Measurements from ENCODE around the gene TNFSF15. TPM values are rescaled to one million over a fixed set of nuclear protein-coding genes. Genes with fewer than 3 reads are reported as not detected.
A peak's percentile ranks its signal among the peaks of the same experiment; 100 is the strongest.

The TNFSF15 gene
- total RNA-seq, 4 donors from 2014 or later = 1.4 to 2.3 (median 1.5) TPM

DNA sequence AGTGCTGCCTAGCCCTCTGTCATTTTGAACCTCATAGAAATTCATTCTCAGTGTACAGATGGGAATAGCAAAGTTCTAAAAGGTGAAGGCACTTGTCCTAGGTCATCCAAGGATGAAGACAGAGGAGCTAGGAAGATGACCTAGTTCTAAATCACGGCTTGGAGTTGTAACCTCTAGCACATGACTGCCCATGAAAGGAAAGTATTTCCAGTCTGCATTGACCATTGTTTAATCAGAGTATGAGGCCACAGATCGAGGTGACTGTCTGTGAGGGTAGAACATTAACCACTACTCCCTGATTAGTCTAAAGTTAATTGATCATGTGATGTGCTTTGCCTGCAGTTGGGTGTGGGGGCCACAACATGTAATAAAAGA, 674 bp upstream of the TNFSF15 start:
- Histone ChIP-seq H3K27me3 (no peaks in the 10 kb centered on the region), H3K9me3 (no peaks in the 10 kb centered on the region), H3K4me3 (no peak overlapping the region), H3K36me3 (no peaks in the 10 kb centered on the region), H3K27ac (peak overlapping the region; percentile 56 to 81 (median 79)), H3K4me1 (peaks cover 19 to 40% (median 27%) of the 10 kb centered on the region in 3 donors)
- WGBS, 2 donors = 25 to 38% methylated on average over 2 of the region's 2 CpGs
- TF ChIP-seq CTCF (IDR thresholded peaks at IDR 0.05) (no peak), POLR2A (IDR thresholded peaks at IDR 0.05) (no peak)
- no peak for DNase-seq
- intact Hi-C loops (cut with DNase I) = no loop called here

GRCh38 chr9:114804505-114804904, 1.3 kb downstream of the TNFSF15 start:
- WGBS, 2 donors = 27 to 35% methylated on average over 5 of the region's 5 CpGs
- DNase-seq = no peak
- TF ChIP-seq POLR2A (IDR thresholded peaks at IDR 0.05) = no peak
- no peak for TF ChIP-seq CTCF (IDR thresholded peaks at IDR 0.05)
- Histone ChIP-seq H3K4me1 (peaks cover 19 to 47% (median 27%) of the 10 kb centered on the region in 3 donors), H3K9me3 (no peaks in the 10 kb centered on the region), H3K27ac (peak overlapping the region in 2 of 4 donors; percentile 80 to 81), H3K36me3 (no peaks in the 10 kb centered on the region), H3K4me3 (peak overlapping the region in 1 of 4 donors; percentile 27), H3K27me3 (no peaks in the 10 kb centered on the region)
- intact Hi-C loops (cut with DNase I) = no loop called here

GRCh38 chr9:114803479-114804265, 2.2 kb downstream of the TNFSF15 start:
- intact Hi-C loops (cut with DNase I) = no loop called here
- Histone ChIP-seq H3K27me3 (no peaks in the 10 kb centered on the region), H3K36me3 (no peaks in the 10 kb centered on the region), H3K27ac (peak overlapping the region in 1 of 4 donors; percentile 80), H3K4me3 (no peak overlapping the region), H3K9me3 (no peaks in the 10 kb centered on the region), H3K4me1 (peaks cover 19 to 55% (median 33%) of the 10 kb centered on the region in 3 donors)
- no peak for TF ChIP-seq POLR2A (IDR thresholded peaks at IDR 0.05)
- WGBS, 2 donors = 75 to 76% methylated on average over 1 of the region's 1 CpG
- DNase-seq = no peak

DNA sequence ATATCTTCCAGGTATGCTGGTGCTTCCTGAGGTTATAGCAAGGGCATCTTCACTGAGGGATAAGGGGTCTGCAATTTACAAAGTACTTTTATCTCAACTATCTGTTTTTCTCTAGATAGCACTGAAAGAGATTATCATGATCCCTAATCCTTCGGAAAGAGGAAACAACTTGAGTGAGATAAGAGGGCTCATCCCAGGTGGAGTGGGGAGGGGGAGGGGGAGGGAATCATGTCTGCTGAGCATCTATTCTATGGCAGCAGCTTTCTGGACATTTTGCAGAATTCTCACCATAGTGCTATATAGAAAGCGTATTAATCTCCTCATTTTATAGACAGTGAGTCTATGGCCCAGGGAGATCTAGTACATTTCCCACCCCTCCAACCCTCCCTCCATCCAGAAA, 5.9 kb downstream of the TNFSF15 start:
- no peak for DNase-seq
- WGBS, 2 donors = 73 to 91% methylated on average over 2 of the region's 2 CpGs
- intact Hi-C loops (cut with DNase I) = no loop called here
- Histone ChIP-seq H3K27ac (no peak overlapping the region), H3K27me3 (no peaks in the 10 kb centered on the region), H3K9me3 (no peaks in the 10 kb centered on the region), H3K4me1 (peaks cover 10 to 34% (median 20%) of the 10 kb centered on the region in 3 donors), H3K4me3 (no peak overlapping the region), H3K36me3 (no peaks in the 10 kb centered on the region)
- TF ChIP-seq POLR2A (IDR thresholded peaks at IDR 0.05) = no peak
- TF ChIP-seq CTCF (IDR thresholded peaks at IDR 0.05) = no peak

DNA sequence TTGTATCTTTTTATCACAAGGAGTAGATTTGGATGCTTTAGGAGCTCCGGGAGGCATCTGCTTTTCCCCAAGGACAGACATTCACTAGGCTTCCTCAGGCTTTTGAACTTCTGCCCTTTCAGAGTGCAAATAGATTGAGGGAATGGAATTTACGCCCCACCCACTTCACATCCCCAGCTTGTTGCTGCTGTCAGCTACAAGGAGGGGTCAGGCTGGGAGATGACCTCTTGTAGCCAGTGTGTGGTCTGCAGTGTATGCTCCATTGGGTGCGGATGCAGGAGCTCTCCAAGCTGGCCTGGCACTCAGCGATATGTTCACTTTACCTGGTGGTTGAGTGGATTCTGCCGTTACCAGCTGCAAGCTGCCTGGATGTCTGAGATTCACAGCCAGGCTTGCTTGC, 6.4 kb downstream of the TNFSF15 start:
- Histone ChIP-seq H3K4me1 (peaks cover 5 to 30% (median 15%) of the 10 kb centered on the region in 3 donors), H3K9me3 (no peaks in the 10 kb centered on the region), H3K4me3 (no peak overlapping the region), H3K36me3 (no peaks in the 10 kb centered on the region), H3K27ac (no peak overlapping the region), H3K27me3 (no peaks in the 10 kb centered on the region)
- no peak for TF ChIP-seq POLR2A (IDR thresholded peaks at IDR 0.05)
- no peak for TF ChIP-seq CTCF (IDR thresholded peaks at IDR 0.05)
- no peak for DNase-seq
- 63 to 76% methylated on average over 3 to 5 of the region's 5 CpGs for WGBS, 2 donors
- intact Hi-C loops (cut with DNase I) = no loop called here

Data from esophagus squamous epithelium (tissue), 5 donors.